HepG2 (cell line): ENCODE data around the gene RNF4. TPM values are rescaled to one million over a fixed set of nuclear protein-coding genes. Genes with fewer than 3 reads are reported as not detected.

Source experiments
- ATAC-seq: fragments of 200-7000 bp; cut with Tn5 transposase; 3 replicates; pipeline ENCODE4 v1.9.1; 2020; ENCODE audit warnings: mild to moderate bottlenecking, moderate library complexity
- BruUV-seq: library from RNA; stranded (reverse); fragments of 400-500 nt; replicated peaks from 2 replicates; lab custom pipeline; 2021; lab: Mats Ljungman, UMichigan
- CTCF ChIA-PET: fragments of 300-600 bp; formaldehyde crosslinking; extraction: SDS; loops from one replicate; lab custom pipeline; 2021; ENCODE audit warnings: low total read pairs, inconsistent platforms, low intra/inter-chr PET ratio; lab: Yijun Ruan, JAX
- POLR2A ChIA-PET: fragments of 350-600 bp; sonication (Branson Sonifier 250); formaldehyde crosslinking; loops from one replicate; lab custom pipeline; 2020; ENCODE audit warnings: antibody characterized with exemption, inconsistent platforms; lab: Yijun Ruan, JAX
- DNase-seq: peaks from one replicate; pipeline ENCODE4 v3.0.0-alpha.2; 2015; ENCODE audit warnings: low spot score
- FAIRE-seq: peaks from 3 replicates; lab custom pipeline; 2011; peaks lifted over from hg19 to GRCh38; lab: Jason Lieb, UNC
- H2AFZ ChIP-seq: one replicate; pipeline ENCODE4 v1.6.1; 2011; ENCODE audit warnings: low read length, inconsistent platforms
- H3K27ac ChIP-seq: fragments of 300-600 bp; 3 replicates; pipeline ENCODE4 v1.8.0; 2011; ENCODE audit warnings: mixed run types, mild to moderate bottlenecking, mixed read lengths, low read length, inconsistent platforms; ENCODE audit not compliant: insufficient read depth; ENCODE audit errors: extremely low read length
- H3K27me3 ChIP-seq, 2 experiments: fragments of 200-600 bp in 1 of 2; 2 replicates in 1 of 2; 3 replicates in 1 of 2; pipeline versions ENCODE4 v1.6.0 to v1.8.0; 2011; ENCODE audit warnings: low read length in 2 of 2, mild to moderate bottlenecking in 2 of 2, moderate library complexity in 2 of 2, inconsistent platforms in 1 of 2; ENCODE audit not compliant: insufficient read depth in 2 of 2, control insufficient read depth in 1 of 2
- H3K36me3 ChIP-seq, 2 experiments: fragments of 200-600 bp in 1 of 2; replicated peaks in 1 of 2; 2 replicates in 1 of 2; 3 replicates in 1 of 2; pipeline versions ENCODE4 v1.5.1 to v1.8.0; 2011; ENCODE audit warnings: low read length in 2 of 2, inconsistent platforms in 1 of 2; ENCODE audit not compliant: insufficient read depth in 2 of 2, control insufficient read depth in 1 of 2
- H3K4me1 ChIP-seq: 2 replicates; pipeline ENCODE4 v1.5.1; 2012; ENCODE audit warnings: low read length, inconsistent platforms; ENCODE audit not compliant: insufficient read depth
- H3K4me2 ChIP-seq: 2 replicates; pipeline ENCODE4 v1.6.0; 2011; ENCODE audit warnings: low read depth, low read length, inconsistent platforms
- H3K4me3 ChIP-seq, 3 experiments: fragments of 200-600 bp in 1 of 3; sonication (generic), shearing (Covaris generic) in 1 of 3; replicated peaks in 1 of 3; 2 replicates each; pipeline ENCODE4 v1.5.1; 2011 to 2016; ENCODE audit warnings: low read length in 3 of 3, inconsistent platforms in 2 of 3, low read depth in 2 of 3, mild to moderate bottlenecking in 2 of 3, control low read depth in 1 of 3, mixed read lengths in 1 of 3; ENCODE audit not compliant: insufficient read depth in 1 of 3
- H3K79me2 ChIP-seq: one replicate; pipeline ENCODE4 v1.6.1; 2011; ENCODE audit warnings: low read length, inconsistent platforms; ENCODE audit not compliant: insufficient read depth
- H3K9ac ChIP-seq: 2 replicates; pipeline ENCODE4 v1.6.0; 2011; ENCODE audit warnings: mild to moderate bottlenecking, low read depth, low read length, inconsistent platforms; ENCODE audit not compliant: insufficient read depth
- H3K9me3 ChIP-seq: 2 replicates; pipeline ENCODE4 v1.5.1; 2012; ENCODE audit warnings: mild to moderate bottlenecking, low read length
- H4K20me1 ChIP-seq: 2 replicates; pipeline ENCODE4 v1.6.0; 2011; ENCODE audit warnings: inconsistent platforms, mild to moderate bottlenecking, low read length, moderate library complexity; ENCODE audit not compliant: insufficient read depth
- DRAP1 ChIP-seq: IDR thresholded peaks from 2 replicates; pipeline ENCODE4 v1.6.1; 2016; ENCODE audit warnings: missing genetic modification reagents, missing compliant biosample characterization
- HNF4A ChIP-seq: sonication (generic); formaldehyde crosslinking; IDR thresholded peaks from 2 replicates; pipeline ENCODE4 v1.4.0; 2020; ENCODE audit warnings: missing genetic modification reagents
- SAFB2 ChIP-seq: sonication (generic); formaldehyde crosslinking; IDR thresholded peaks from 2 replicates; pipeline ENCODE4 v1.5.1; 2020; ENCODE audit warnings: missing genetic modification reagents, low read depth, mild to moderate bottlenecking, borderline replicate concordance
- SP140L ChIP-seq: sonication (generic); formaldehyde crosslinking; IDR thresholded peaks from 2 replicates; pipeline ENCODE4 v1.4.0; 2020; ENCODE audit warnings: missing genetic modification reagents, borderline replicate concordance
- ZNF44 ChIP-seq: sonication (generic); formaldehyde crosslinking; IDR thresholded peaks from 2 replicates; pipeline ENCODE4 v1.5.1; 2020; ENCODE audit warnings: mild to moderate bottlenecking, missing genetic modification reagents
- ZNF737 ChIP-seq: sonication (generic); formaldehyde crosslinking; IDR thresholded peaks from 2 replicates; pipeline ENCODE4 v1.5.0; 2020; ENCODE audit warnings: missing genetic modification reagents, mild to moderate bottlenecking, borderline replicate concordance
- WGBS: methylation state at CpG from one replicate; pipeline ENCODE4 v1.1.6; 2017; ENCODE audit warnings: low lambda C conversion rate; 5-methylcytosine and 5-hydroxymethylcytosine counted together
- in situ Hi-C: cut with HindIII; loops from 2 replicates; pipeline ENCODE4 v1.10.0; 2017; ENCODE audit warnings: low pct_unique_long_range_greater_than_20kb; ENCODE audit not compliant: extremely low pct_ligation_motif_present
- intact Hi-C: fragments of 100-400 bp; cut with micrococcal nuclease; formaldehyde crosslinking; loops from one replicate; pipeline ENCODE4 v1.10.0; 2022; ENCODE audit not compliant: unreplicated experiment
- polyA plus RNA-seq, 8 experiments: library from polyadenylated mRNA; depleted of rRNA in 3 of 8; stranded (reverse) in 7 of 8; unstranded in 1 of 8; fragments of >200 nt; fragmentation: Illumina TruSeq in 4 of 8; extraction: Trizol in 4 of 8; gene quantifications; 2 replicates each; pipeline versions ENCODE4 v1.2.1 to v1.2.3, GENCODE V29; 2011 to 2016; ENCODE audit warnings: low read depth in 4 of 8, missing spikeins in 1 of 8, mixed read lengths in 1 of 8; ENCODE audit not compliant: insufficient read depth in 1 of 8
- total RNA-seq, 5 experiments: library from RNA; depleted of rRNA; stranded (reverse); fragments of >200 nt; fragmentation: Illumina TruSeq; extraction: Trizol; gene quantifications; 2 replicates each; pipeline ENCODE4 v1.2.3, GENCODE V29; 2016; ENCODE audit warnings: low read depth in 1 of 5
- TF ChIP-seq, protein P1 (sequence below): sonication (generic); formaldehyde crosslinking; IDR thresholded peaks from 2 replicates; pipeline ENCODE4 v1.4.0; 2020; ENCODE audit warnings: missing genetic modification reagents
- TF ChIP-seq, protein P2 (sequence below): sonication (generic); formaldehyde crosslinking; IDR thresholded peaks from 2 replicates; pipeline ENCODE4 v1.4.0; 2020; ENCODE audit warnings: mild to moderate bottlenecking, missing genetic modification reagents

RNF4 gene
- total and polyA plus RNA-seq, 2 of the 13 experiments (the other 11 are each of a cell fraction or from before 2014, with no cell fraction given) = 38.1 to 45.1 TPM

DNA sequence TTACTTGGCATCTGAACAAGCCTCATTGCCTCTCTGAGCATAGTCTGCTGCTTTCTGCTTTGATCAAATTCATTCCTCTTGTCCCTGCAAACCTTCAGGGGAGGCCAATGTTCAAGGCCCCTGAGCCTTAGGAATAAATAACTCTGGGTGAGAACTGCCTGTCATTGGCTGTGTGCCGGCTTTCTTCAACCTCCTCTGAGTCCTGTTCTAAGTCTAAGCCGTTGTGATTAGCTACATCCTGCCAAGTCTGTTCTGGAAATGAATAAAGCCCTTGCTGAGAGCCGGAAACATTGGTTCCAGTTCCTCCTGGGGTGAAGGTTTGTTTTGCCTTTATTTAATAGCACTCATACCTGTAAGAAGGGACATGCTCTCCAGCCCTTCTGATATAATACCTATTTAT lies 13.8 kb downstream of the RNF4 start:
- peaks cover 0 to 2% of the 10 kb centered on the region in 2 experiments; a peak in 4 of 5 replicates for H3K36me3 ChIP-seq
- POLR2A ChIA-PET = no interaction called here
- BruUV-seq = no TSS peak
- in situ Hi-C loops = no loop called here
- peak overlapping the region; percentile 34; the same call in 1 of the 2 replicates for H3K4me2 ChIP-seq
- no peak overlapping the region for H2AFZ ChIP-seq
- no peak for TF ChIP-seq SAFB2 (CRISPR knock-in tag)
- peak; percentile 55; the same call in 1 of the 2 replicates for TF ChIP-seq HNF4A
- no peak for TF ChIP-seq DRAP1
- no peak for TF ChIP-seq SP140L (CRISPR knock-in tag)
- TF ChIP-seq, protein P1, sequence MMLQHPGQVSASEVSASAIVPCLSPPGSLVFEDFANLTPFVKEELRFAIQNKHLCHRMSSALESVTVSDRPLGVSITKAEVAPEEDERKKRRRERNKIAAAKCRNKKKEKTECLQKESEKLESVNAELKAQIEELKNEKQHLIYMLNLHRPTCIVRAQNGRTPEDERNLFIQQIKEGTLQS (CRISPR knock-in tag) = no peak
- no peak for TF ChIP-seq ZNF737 (CRISPR knock-in tag)
- no peak for TF ChIP-seq ZNF44 (CRISPR knock-in tag)
- TF ChIP-seq, protein P2, sequence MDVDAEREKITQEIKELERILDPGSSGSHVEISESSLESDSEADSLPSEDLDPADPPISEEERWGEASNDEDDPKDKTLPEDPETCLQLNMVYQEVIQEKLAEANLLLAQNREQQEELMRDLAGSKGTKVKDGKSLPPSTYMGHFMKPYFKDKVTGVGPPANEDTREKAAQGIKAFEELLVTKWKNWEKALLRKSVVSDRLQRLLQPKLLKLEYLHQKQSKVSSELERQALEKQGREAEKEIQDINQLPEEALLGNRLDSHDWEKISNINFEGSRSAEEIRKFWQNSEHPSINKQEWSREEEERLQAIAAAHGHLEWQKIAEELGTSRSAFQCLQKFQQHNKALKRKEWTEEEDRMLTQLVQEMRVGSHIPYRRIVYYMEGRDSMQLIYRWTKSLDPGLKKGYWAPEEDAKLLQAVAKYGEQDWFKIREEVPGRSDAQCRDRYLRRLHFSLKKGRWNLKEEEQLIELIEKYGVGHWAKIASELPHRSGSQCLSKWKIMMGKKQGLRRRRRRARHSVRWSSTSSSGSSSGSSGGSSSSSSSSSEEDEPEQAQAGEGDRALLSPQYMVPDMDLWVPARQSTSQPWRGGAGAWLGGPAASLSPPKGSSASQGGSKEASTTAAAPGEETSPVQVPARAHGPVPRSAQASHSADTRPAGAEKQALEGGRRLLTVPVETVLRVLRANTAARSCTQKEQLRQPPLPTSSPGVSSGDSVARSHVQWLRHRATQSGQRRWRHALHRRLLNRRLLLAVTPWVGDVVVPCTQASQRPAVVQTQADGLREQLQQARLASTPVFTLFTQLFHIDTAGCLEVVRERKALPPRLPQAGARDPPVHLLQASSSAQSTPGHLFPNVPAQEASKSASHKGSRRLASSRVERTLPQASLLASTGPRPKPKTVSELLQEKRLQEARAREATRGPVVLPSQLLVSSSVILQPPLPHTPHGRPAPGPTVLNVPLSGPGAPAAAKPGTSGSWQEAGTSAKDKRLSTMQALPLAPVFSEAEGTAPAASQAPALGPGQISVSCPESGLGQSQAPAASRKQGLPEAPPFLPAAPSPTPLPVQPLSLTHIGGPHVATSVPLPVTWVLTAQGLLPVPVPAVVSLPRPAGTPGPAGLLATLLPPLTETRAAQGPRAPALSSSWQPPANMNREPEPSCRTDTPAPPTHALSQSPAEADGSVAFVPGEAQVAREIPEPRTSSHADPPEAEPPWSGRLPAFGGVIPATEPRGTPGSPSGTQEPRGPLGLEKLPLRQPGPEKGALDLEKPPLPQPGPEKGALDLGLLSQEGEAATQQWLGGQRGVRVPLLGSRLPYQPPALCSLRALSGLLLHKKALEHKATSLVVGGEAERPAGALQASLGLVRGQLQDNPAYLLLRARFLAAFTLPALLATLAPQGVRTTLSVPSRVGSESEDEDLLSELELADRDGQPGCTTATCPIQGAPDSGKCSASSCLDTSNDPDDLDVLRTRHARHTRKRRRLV = no peak
- TF ChIP-seq, all 625 proteins: peak for 1
- H4K20me1 ChIP-seq = peaks cover 82% of the 10 kb centered on the region
- peaks cover 57% of the 10 kb centered on the region for H3K4me1 ChIP-seq
- peaks cover 93% of the 10 kb centered on the region for H3K79me2 ChIP-seq
- no peak overlapping the region for H3K4me3 ChIP-seq
- peak; percentile 26 for DNase-seq
- peak overlapping the region; percentile 32 for H3K27ac ChIP-seq
- intact Hi-C loops = no loop called here
- 33% methylated on average over 3 of the region's 3 CpGs for WGBS
- no peak overlapping the region; the same call in 1 of the 2 replicates for H3K9ac ChIP-seq
- peak; percentile 55 for ATAC-seq
- no peaks in the 10 kb centered on the region for H3K27me3 ChIP-seq
- H3K9me3 ChIP-seq = no peaks in the 10 kb centered on the region
- CTCF ChIA-PET = no interaction called here
- FAIRE-seq = peak; percentile 37
